ENCODE data around the gene SRP68. TPM values are rescaled to one million over a fixed set of nuclear protein-coding genes. Genes with fewer than 3 reads are reported as not detected.

The SRP68 gene
- total RNA-seq, 2 experiments from 2014 or later, result 106 to 108 TPM

- H3K36me3 ChIP-seq (ENCODE audit: insufficient read depth, low read length), result peaks cover 98% of the 10 kb centered on the region
Measured at GRCh38 chr17:76092526-76093413, 20.5 kb upstream of the SRP68 start.

GRCh38 chr17:76091526-76092286 lies 19.4 kb upstream of the SRP68 start:
- Mint-ChIP-seq H3K27ac (peak overlapping the region; percentile 83), H3K27me3 (no peaks in the 10 kb centered on the region), H3K9me3 (no peaks in the 10 kb centered on the region), H3K36me3 (ENCODE audit: low read depth) (peaks cover 84% of the 10 kb centered on the region), H3K4me1 (ENCODE audit: low read depth) (peaks cover 5% of the 10 kb centered on the region), H3K4me3 (peak overlapping the region; percentile 30)
- TF ChIP-seq CTCF (IDR thresholded peaks at IDR 0.05), result no peak
- POLR2A ChIA-PET, result interaction anchor here (1.8 kb wide), 1 partner anchor 11 kb away, joined by 8 read pairs; the partner anchor contains the start of gene EXOC7
- Histone ChIP-seq H3K27me3 (ENCODE audit: control insufficient read depth in 1 of 2, insufficient read depth in 2 of 2, low read length in 2 of 2) (no peaks in the 10 kb centered on the region), H3K36me3 (ENCODE audit: insufficient read depth, low read length) (peaks cover 98% of the 10 kb centered on the region), H3K4me3 (ENCODE audit: low read length) (no peak overlapping the region), H3K9me3 (ENCODE audit: control insufficient read depth in 1 of 2, insufficient read depth in 1 of 2, low read length in 2 of 2) (no peaks in the 10 kb centered on the region), H3K4me1 (ENCODE audit: insufficient read depth, low read length) (peaks cover 12% of the 10 kb centered on the region), H3K27ac (ENCODE audit: low read depth in 1 of 2, low read length in 2 of 2) (no peak overlapping the region)
- intact Hi-C loops (cut with DNase I, micrococcal nuclease), result no loop called here
- ATAC-seq (ENCODE audit: poor library complexity) (peak; percentile 79), DNase-seq (peak in 5 of 14 experiments; percentile 22 to 57 (median 36))
- CTCF ChIA-PET, result no interaction called here

More at GRCh38 chr17:76092526-76093413, 20.5 kb upstream of the SRP68 start:
- Mint-ChIP-seq H3K4me3 (no peak overlapping the region), H3K9me3 (no peaks in the 10 kb centered on the region), H3K4me1 (ENCODE audit: low read depth) (peaks cover 5% of the 10 kb centered on the region), H3K27me3 (no peaks in the 10 kb centered on the region), H3K36me3 (ENCODE audit: low read depth) (peaks cover 86% of the 10 kb centered on the region), H3K27ac (peak overlapping the region; percentile 58)
- peaks cover 12% of the 10 kb centered on the region for H3K4me1 ChIP-seq (ENCODE audit: insufficient read depth, low read length)
- no peak for TF ChIP-seq CTCF (IDR thresholded peaks at IDR 0.05)
- ATAC-seq (ENCODE audit: poor library complexity) (no peak), DNase-seq (peak in 1 of 14 experiments; percentile 8)
- no peaks in the 10 kb centered on the region for H3K9me3 ChIP-seq (ENCODE audit: control insufficient read depth in 1 of 2, insufficient read depth in 1 of 2, low read length in 2 of 2)
- intact Hi-C loops (cut with DNase I, micrococcal nuclease), result no loop called here
- POLR2A ChIA-PET, result interaction anchor here (1.8 kb wide), 1 partner anchor 10 kb away, joined by 8 read pairs; the partner anchor contains the start of gene EXOC7
- H3K27me3 ChIP-seq (ENCODE audit: control insufficient read depth in 1 of 2, insufficient read depth in 2 of 2, low read length in 2 of 2), result no peaks in the 10 kb centered on the region
- CTCF ChIA-PET, result interaction anchor here (1.2 kb wide), 1 partner anchor 28 kb away, joined by 3 read pairs; no protein-coding TSS in a partner anchor
- H3K4me3 ChIP-seq (ENCODE audit: low read length), result no peak overlapping the region
- H3K27ac ChIP-seq (ENCODE audit: low read depth in 1 of 2, low read length in 2 of 2), result no peak overlapping the region

- no peak overlapping the region for H3K4me3 ChIP-seq (ENCODE audit: low read length)
- no peak for TF ChIP-seq CTCF (IDR thresholded peaks at IDR 0.05)
- peaks cover 12% of the 10 kb centered on the region for H3K4me1 ChIP-seq (ENCODE audit: insufficient read depth, low read length)
- ATAC-seq (ENCODE audit: poor library complexity) (no peak), DNase-seq (peak in 1 of 14 experiments; percentile 7)
- Mint-ChIP-seq H3K4me3 (no peak overlapping the region), H3K4me1 (ENCODE audit: low read depth) (peaks cover 5% of the 10 kb centered on the region), H3K9me3 (no peaks in the 10 kb centered on the region), H3K27ac (no peak overlapping the region), H3K36me3 (ENCODE audit: low read depth) (peaks cover 86% of the 10 kb centered on the region), H3K27me3 (no peaks in the 10 kb centered on the region)
- no peak overlapping the region for H3K27ac ChIP-seq (ENCODE audit: low read depth in 1 of 2, low read length in 2 of 2)
- ChIA-PET CTCF (no interaction called here), POLR2A (interaction anchor here (1.4 kb wide), 1 partner anchor 11 kb away, joined by 4 read pairs; the partner anchor contains the start of gene ZACN)
- H3K9me3 ChIP-seq (ENCODE audit: control insufficient read depth in 1 of 2, insufficient read depth in 1 of 2, low read length in 2 of 2), result no peaks in the 10 kb centered on the region
- intact Hi-C loops (cut with DNase I, micrococcal nuclease), result no loop called here
- H3K27me3 ChIP-seq (ENCODE audit: control insufficient read depth in 1 of 2, insufficient read depth in 2 of 2, low read length in 2 of 2), result no peaks in the 10 kb centered on the region
- peaks cover 98% of the 10 kb centered on the region for H3K36me3 ChIP-seq (ENCODE audit: insufficient read depth, low read length)
Measured at GRCh38 chr17:76090517-76091129, 18.3 kb upstream of the SRP68 start.
